A673 (cell line): ENCODE measurements around the gene PKNOX2. TPM values are rescaled to one million over a fixed set of nuclear protein-coding genes. Genes with fewer than 3 reads are reported as not detected.

ENCODE experiments used
- BruUV-seq: library from RNA; stranded (reverse); fragments of 400-500 nt; replicated peaks from 2 replicates; lab custom pipeline; 2021; lab: Mats Ljungman, UMichigan
- CTCF ChIA-PET: fragments of 300-600 bp; sonication (Branson Sonifier 250); formaldehyde crosslinking; loops from one replicate; lab custom pipeline; 2022; ENCODE audit warnings: antibody characterized with exemption; lab: Charles Lee
- POLR2A ChIA-PET: fragments of 300-600 bp; sonication (Branson Sonifier 250); formaldehyde crosslinking; loops from one replicate; lab custom pipeline; 2022; ENCODE audit warnings: antibody characterized with exemption; ENCODE audit not compliant: low non-redundant PET; lab: Charles Lee
- DNase-seq: peaks from one replicate; pipeline ENCODE4 v3.0.0-alpha.2; 2015; ENCODE audit warnings: low spot score
- H3K27ac ChIP-seq: fragments of 200-600 bp; sonication (generic); 2 replicates; pipeline ENCODE4 v1.5.1; 2016; ENCODE audit warnings: mixed run types, low read depth, mild to moderate bottlenecking, mixed read lengths, antibody characterized with exemption, low read length; ENCODE audit not compliant: poor library complexity, severe bottlenecking
- H3K27me3 ChIP-seq: fragments of 200-600 bp; sonication (generic); replicated peaks from 2 replicates; pipeline ENCODE4 v1.6.1; 2017; ENCODE audit warnings: mixed run types, low read depth, mild to moderate bottlenecking, mixed read lengths, antibody characterized with exemption, low read length; ENCODE audit not compliant: insufficient read depth, poor library complexity
- H3K36me3 ChIP-seq: fragments of 200-600 bp; sonication (generic); 2 replicates; pipeline ENCODE4 v1.6.1; 2016; ENCODE audit warnings: mixed run types, mild to moderate bottlenecking, mixed read lengths, antibody characterized with exemption, low read length; ENCODE audit not compliant: insufficient read depth, poor library complexity, severe bottlenecking
- H3K4me1 ChIP-seq: fragments of 200-600 bp; sonication (generic); 2 replicates; pipeline ENCODE4 v1.6.1; 2017; ENCODE audit warnings: mixed run types, mild to moderate bottlenecking, mixed read lengths, antibody characterized with exemption, low read length; ENCODE audit not compliant: insufficient read depth, poor library complexity, severe bottlenecking
- H3K4me3 ChIP-seq: fragments of 200-600 bp; sonication (generic); 2 replicates; pipeline ENCODE4 v1.5.1; 2016; ENCODE audit warnings: low read depth, mixed run types, mild to moderate bottlenecking, mixed read lengths, low read length; ENCODE audit not compliant: poor library complexity, severe bottlenecking
- H3K9me3 ChIP-seq: fragments of 200-600 bp; sonication (generic); 2 replicates; pipeline ENCODE4 v1.6.1; 2016; ENCODE audit warnings: mixed run types, low read depth, mild to moderate bottlenecking, mixed read lengths, antibody characterized with exemption, low read length; ENCODE audit not compliant: poor library complexity, severe bottlenecking
- CTCF ChIP-seq: fragments of 300-800, 200-600 bp; sonication (generic); conservative IDR thresholded peaks from 2 replicates; pipeline ENCODE4 v1.5.1; 2017; ENCODE audit warnings: low read depth, mild to moderate bottlenecking, antibody characterized with exemption, low read length, moderate library complexity, mixed read lengths
- EZH2 ChIP-seq: fragments of 200-600 bp; sonication (generic); IDR thresholded peaks from 2 replicates; pipeline ENCODE4 v1.6.1; 2017; ENCODE audit warnings: borderline replicate concordance, low read depth, mild to moderate bottlenecking, mixed read lengths, antibody characterized with exemption, low read length; ENCODE audit not compliant: poor library complexity, severe bottlenecking
- intact Hi-C: fragments of 100-400 bp; cut with micrococcal nuclease; formaldehyde crosslinking; loops from one replicate; pipeline ENCODE4 v1.10.0; 2022; ENCODE audit not compliant: unreplicated experiment
- total RNA-seq: library from RNA; stranded (reverse); gene quantifications from 2 replicates; pipeline ENCODE4 v1.2.3, GENCODE V29; 2021

The PKNOX2 gene
- total RNA-seq, 1 experiment from 2014 or later: 1.1 TPM

GRCh38 chr11:125338886-125339811 is 174.6 kb downstream of the PKNOX2 start:
- POLR2A ChIA-PET: no interaction called here
- intact Hi-C loops: no loop called here

DNA sequence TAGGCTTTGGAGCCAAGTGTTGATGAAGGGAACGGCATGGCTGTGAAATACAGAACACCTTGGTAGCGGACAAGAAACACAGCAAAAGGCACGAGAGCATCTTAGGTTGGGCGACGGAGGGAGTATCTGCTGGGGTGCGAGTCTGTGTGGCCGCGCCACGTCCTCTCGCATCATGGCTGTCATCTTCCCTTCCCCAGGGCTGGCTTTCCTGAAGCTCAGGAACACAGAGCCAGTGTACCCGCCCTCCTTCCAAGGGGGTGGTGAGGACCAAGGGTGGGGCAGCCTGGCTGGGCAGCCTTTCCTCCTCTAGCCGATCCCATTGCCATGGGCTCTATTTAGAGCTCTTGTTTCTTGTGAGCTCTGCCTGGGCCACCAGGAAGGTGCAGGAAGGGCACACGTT is 177.1 kb downstream of the PKNOX2 start:
- no peak overlapping the region for H3K27ac ChIP-seq
- ChIA-PET CTCF (interaction anchor here (0.6 kb wide), 1 partner anchor 18 kb away, joined by 3 read pairs; no protein-coding TSS in a partner anchor), POLR2A (no interaction called here)

More at GRCh38 chr11:125338886-125339811, 174.6 kb downstream of the PKNOX2 start:
- BruUV-seq: no TSS peak
- TF ChIP-seq EZH2: no peak
- no peak for TF ChIP-seq CTCF
- DNase-seq: no peak
- Histone ChIP-seq H3K27me3 (no peaks in the 10 kb centered on the region), H3K27ac (no peak overlapping the region), H3K4me1 (no peaks in the 10 kb centered on the region), H3K9me3 (no peaks in the 10 kb centered on the region), H3K4me3 (no peak overlapping the region), H3K36me3 (no peaks in the 10 kb centered on the region)
- CTCF ChIA-PET: interaction anchor here (0.6 kb wide), 1 partner anchor 16 kb away, joined by 6 read pairs; no protein-coding TSS in a partner anchor

More for the DNA sequence above, 177.1 kb downstream of the PKNOX2 start:
- Histone ChIP-seq H3K4me3 (no peak overlapping the region), H3K27me3 (no peaks in the 10 kb centered on the region), H3K4me1 (no peaks in the 10 kb centered on the region), H3K36me3 (no peaks in the 10 kb centered on the region), H3K9me3 (no peaks in the 10 kb centered on the region)
- intact Hi-C loops: no loop called here
- DNase-seq: no peak
- BruUV-seq: no TSS peak
- TF ChIP-seq CTCF (no peak), EZH2 (no peak)
